ENCODE results near the gene SH3RF2.

GRCh38 chr5:146040527-146040926, 104.1 kb downstream of the SH3RF2 start:
- TF ChIP-seq CTCF (IDR thresholded peaks at IDR 0.05) (no peak), POLR2A (IDR thresholded peaks at IDR 0.05) (no peak), EP300 (IDR thresholded peaks at IDR 0.05; ENCODE audit: low read depth) (no peak)
